Measurements from ENCODE around the gene PSMA2. TPM values are rescaled to one million over a fixed set of nuclear protein-coding genes. Genes with fewer than 3 reads are reported as not detected.
"Not testable (repeated sequence)": the region's sequence is repeated elsewhere in the genome, so short reads cannot be mapped to it uniquely, and the experiment has no call there.

PSMA2 gene
- polyA plus RNA-seq, 4 donors, result 139 to 301 (median 266) TPM

DNA sequence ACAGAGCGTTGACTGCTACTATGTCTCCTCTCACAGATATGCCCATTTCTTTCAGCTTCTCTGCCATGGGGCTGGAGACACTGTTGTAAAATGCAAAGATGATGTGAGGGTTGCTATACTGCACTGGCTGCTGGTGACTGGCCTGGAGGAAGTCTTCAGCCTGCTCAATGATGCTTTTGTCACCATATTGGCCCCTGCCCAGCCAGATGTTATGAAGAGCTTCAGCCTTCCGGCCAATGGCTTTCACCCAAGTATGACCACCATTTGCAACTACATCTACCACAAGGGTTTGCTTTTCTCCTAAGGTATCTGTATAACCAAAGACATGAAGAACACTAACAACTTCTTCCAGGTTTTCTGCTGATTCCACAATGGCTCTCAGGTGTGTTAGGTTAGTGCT is 21.7 kb downstream of the PSMA2 start:
- no peak for DNase-seq (ENCODE audit: low read depth in 4 of 4, low spot score in 3 of 4)

DNA sequence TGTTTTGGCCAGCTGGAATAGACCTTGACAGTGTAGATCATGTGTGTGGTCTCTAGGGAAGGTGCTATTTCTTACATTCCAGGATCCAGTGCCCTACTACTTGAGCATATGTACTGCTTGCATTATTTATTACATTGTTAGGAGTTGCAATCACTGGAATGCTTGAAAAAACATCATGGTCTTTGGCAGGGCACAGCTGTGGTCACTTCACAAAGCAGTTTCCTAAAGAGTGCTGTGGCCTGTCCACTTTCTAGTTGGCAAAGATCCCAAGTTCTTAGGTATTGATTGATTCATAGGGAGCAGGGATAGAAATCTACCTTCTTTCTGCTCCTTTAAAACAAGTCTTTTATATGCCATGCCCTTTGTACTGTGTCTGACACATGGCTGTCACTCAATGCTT is 24.7 kb downstream of the PSMA2 start:
- DNase-seq (ENCODE audit: low read depth in 4 of 4, low spot score in 3 of 4), result no peak

GRCh38 chr7:42906181-42906580 is 25.8 kb downstream of the PSMA2 start:
- DNase-seq (ENCODE audit: low read depth in 4 of 4, low spot score in 3 of 4), result no peak

- no peak for DNase-seq (ENCODE audit: low read depth in 4 of 4, low spot score in 3 of 4)
Measured at GRCh38 chr7:42902331-42902730, 29.6 kb downstream of the PSMA2 start.

DNA sequence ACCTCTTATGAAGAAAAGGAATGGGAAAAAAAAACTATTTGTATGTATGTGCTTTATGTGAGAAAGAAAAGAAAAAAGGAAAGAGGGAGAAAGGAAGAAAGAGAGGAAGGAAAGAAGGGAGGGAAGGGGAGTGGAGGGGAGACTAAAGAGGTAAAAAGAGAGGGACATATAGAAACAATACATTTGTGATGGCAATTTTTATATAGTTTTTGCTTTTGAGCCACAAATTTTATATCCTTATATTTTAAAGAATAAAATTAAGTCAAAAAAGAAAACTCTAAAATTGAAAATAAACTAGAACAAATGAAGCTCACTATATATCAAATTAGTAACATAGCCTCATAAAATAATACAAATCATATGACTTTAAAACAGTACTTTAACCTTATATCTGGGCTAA is 31.1 kb downstream of the PSMA2 start:
- no peak for DNase-seq (ENCODE audit: low read depth in 4 of 4, low spot score in 3 of 4)

DNA sequence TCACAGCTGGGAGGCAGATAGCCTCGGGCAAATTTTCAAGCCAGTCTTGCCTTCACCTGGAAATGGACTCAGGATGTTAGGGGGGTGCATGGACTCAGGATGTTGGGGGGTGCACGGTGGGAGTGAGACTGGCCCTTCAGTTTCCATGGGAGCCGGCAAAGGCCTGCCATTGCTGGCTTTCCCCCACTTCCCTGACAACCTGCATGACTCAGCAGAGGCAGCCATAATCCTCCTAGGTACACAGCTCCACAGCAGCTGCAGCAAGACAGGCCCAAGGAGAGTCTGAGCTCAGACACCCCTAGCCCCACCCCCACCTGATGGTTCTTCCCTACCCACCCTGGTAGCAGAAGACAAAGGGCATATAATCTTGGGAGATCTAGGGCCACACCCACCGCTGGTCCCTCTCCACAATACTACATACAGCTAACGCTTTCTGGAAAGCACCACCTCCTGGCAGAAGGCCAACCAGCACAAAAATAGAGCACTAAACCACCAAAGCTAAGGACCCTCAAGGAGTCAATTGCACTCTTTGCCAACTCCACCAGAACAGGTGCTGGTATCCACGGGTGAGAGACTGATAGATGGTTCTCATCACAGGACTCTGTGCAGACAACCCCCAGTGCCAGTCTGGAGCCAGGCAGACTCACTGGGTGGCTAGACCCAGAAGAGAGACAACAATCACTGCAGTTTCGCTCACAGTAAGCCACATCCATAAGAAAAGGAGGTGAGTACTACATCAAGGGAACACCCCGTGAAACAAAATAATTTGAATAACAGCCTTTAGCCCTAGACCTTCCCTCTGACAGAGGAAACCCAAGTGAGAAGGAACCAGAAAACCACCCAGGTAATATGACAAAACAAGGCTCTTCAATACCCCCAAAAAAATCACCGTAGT is 38.4 kb downstream of the PSMA2 start:
- no peak for DNase-seq (ENCODE audit: low read depth in 4 of 4, low spot score in 3 of 4)

GRCh38 chr7:42886893-42887505 is 45.0 kb downstream of the PSMA2 start:
- DNase-seq (ENCODE audit: low read depth in 4 of 4, low spot score in 3 of 4), result no peak

- no peak for DNase-seq (ENCODE audit: low read depth in 4 of 4, low spot score in 3 of 4)
Measured at GRCh38 chr7:42886129-42886528, 45.8 kb downstream of the PSMA2 start.

- DNase-seq (ENCODE audit: low read depth in 4 of 4, low spot score in 3 of 4), result not testable (repeated sequence)
Measured at GRCh38 chr7:42885183-42885582, 46.8 kb downstream of the PSMA2 start.

DNA sequence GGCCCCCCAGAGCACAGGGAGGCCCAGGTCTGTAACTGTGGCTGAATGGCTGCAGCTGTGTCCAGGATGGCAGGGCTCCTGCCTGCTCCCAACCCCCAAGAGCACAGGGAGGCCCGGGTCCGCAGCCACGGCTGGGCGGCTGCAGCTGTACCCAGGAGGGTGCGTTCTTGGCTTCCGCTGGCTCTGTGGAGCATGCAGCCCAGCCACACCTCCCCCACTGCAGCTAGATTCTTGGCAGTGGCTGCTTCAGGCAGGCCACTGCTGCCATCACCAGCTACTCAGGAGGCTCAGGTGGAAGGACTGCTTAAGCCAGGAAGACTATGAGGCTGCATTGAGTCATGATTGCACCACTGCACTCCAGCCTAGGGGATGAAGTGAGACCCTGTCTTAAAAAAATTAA is 48.0 kb downstream of the PSMA2 start:
- peak in 3 of 4 donors; percentile 45 to 71 (median 50) for DNase-seq (ENCODE audit: low read depth in 4 of 4, low spot score in 3 of 4)

GRCh38 chr7:42880392-42880791 is 51.6 kb downstream of the PSMA2 start:
- no peak for DNase-seq (ENCODE audit: low read depth in 4 of 4, low spot score in 3 of 4)

DNA sequence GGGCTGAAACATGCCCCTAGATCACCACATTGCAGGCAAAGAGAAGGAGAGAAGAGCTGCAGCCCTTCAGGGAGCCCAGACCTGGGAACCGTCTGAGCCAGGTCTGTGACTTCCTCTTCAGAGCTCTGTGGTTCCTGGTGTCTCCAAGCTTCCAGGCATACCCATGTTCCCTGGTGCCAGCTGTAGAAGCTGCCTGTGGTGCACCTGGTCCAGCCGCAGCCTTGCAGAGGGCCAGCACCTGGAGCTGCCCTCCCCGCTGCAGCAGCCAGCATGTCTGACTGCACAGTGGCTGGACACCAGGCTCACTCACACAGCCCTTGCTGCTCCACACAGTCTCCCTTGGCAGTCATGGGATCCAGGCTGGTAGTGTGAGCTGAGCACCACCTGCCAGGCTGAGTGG is 53.7 kb downstream of the PSMA2 start:
- no peak for DNase-seq (ENCODE audit: low read depth in 4 of 4, low spot score in 3 of 4)

- no peak for DNase-seq (ENCODE audit: low read depth in 4 of 4, low spot score in 3 of 4)
Measured at GRCh38 chr7:42877862-42878261, 54.1 kb downstream of the PSMA2 start.

- no peak for DNase-seq (ENCODE audit: low read depth in 4 of 4, low spot score in 3 of 4)
Measured at GRCh38 chr7:42876182-42877068, 55.5 kb downstream of the PSMA2 start.

GRCh38 chr7:42869131-42870020 is 62.6 kb downstream of the PSMA2 start:
- DNase-seq (ENCODE audit: low read depth in 4 of 4, low spot score in 3 of 4), result no peak

GRCh38 chr7:42868480-42868879 is 63.5 kb downstream of the PSMA2 start:
- DNase-seq (ENCODE audit: low read depth in 4 of 4, low spot score in 3 of 4), result no peak

Measured in left renal pelvis (tissue), 4 donors.